Fibroblast of skin of scalp (primary cell): ENCODE results near the gene TRAK1.

ENCODE experiments used
- DNase-seq: peaks from one replicate; pipeline ENCODE4 v3.0.0-alpha.2; 2013

Gene TRAK1

GRCh38 chr3:42159147-42159546 lies 68.0 kb downstream of the TRAK1 start:
- DNase-seq: no peak

- DNase-seq: peak; percentile 16
Observed at GRCh38 chr3:42159706-42160472, 68.7 kb downstream of the TRAK1 start.

GRCh38 chr3:42161050-42161935 lies 70.1 kb downstream of the TRAK1 start:
- peak; percentile 68 for DNase-seq

GRCh38 chr3:42162462-42162861 lies 71.3 kb downstream of the TRAK1 start:
- no peak for DNase-seq

GRCh38 chr3:42163622-42164244 lies 72.6 kb downstream of the TRAK1 start:
- no peak for DNase-seq

GRCh38 chr3:42164656-42165055 lies 73.5 kb downstream of the TRAK1 start:
- DNase-seq: no peak

GRCh38 chr3:42165211-42165610 lies 74.1 kb downstream of the TRAK1 start:
- no peak for DNase-seq

GRCh38 chr3:42166214-42166613 lies 75.1 kb downstream of the TRAK1 start:
- DNase-seq: no peak

GRCh38 chr3:42166662-42167300 lies 75.6 kb downstream of the TRAK1 start:
- no peak for DNase-seq

- DNase-seq: no peak
Observed at GRCh38 chr3:42169579-42170120, 78.5 kb downstream of the TRAK1 start.

- DNase-seq: no peak
Observed at GRCh38 chr3:42172047-42172654, 81.0 kb downstream of the TRAK1 start.

GRCh38 chr3:42173307-42173706 lies 82.2 kb downstream of the TRAK1 start:
- DNase-seq: no peak

GRCh38 chr3:42174679-42175385 lies 83.7 kb downstream of the TRAK1 start:
- no peak for DNase-seq

GRCh38 chr3:42175386-42176240 lies 84.5 kb downstream of the TRAK1 start:
- DNase-seq: no peak

- no peak for DNase-seq
Observed at GRCh38 chr3:42176242-42177034, 85.3 kb downstream of the TRAK1 start.

GRCh38 chr3:42177068-42177800 lies 86.1 kb downstream of the TRAK1 start:
- DNase-seq: no peak

GRCh38 chr3:42177801-42178150 lies 86.6 kb downstream of the TRAK1 start:
- no peak for DNase-seq

GRCh38 chr3:42179110-42179725 lies 88.1 kb downstream of the TRAK1 start:
- DNase-seq: peak; percentile 83
